Measurements from ENCODE around the gene PRKCB.
"Not testable (repeated sequence)": the region's sequence is repeated elsewhere in the genome, so short reads cannot be mapped to it uniquely, and the experiment has no call there.

PRKCB gene

GRCh38 chr16:24206926-24207325 is 371.1 kb downstream of the PRKCB start:
- Histone ChIP-seq H3K9ac (ENCODE audit: low read length) (no peak overlapping the region), H3K36me3 (ENCODE audit: control insufficient read depth, insufficient read depth, low read length) (no peaks in the 10 kb centered on the region), H3K9me3 (ENCODE audit: control insufficient read depth, low read length) (no peaks in the 10 kb centered on the region), H3K27me3 (ENCODE audit: control insufficient read depth, insufficient read depth, low read length) (no peaks in the 10 kb centered on the region), H3K4me3 (ENCODE audit: low read length) (no peak overlapping the region), H3K4me1 (ENCODE audit: control insufficient read depth, insufficient read depth, low read length) (no peaks in the 10 kb centered on the region)

- Histone ChIP-seq H3K9me3 (ENCODE audit: control insufficient read depth, low read length) (no peaks in the 10 kb centered on the region), H3K27me3 (ENCODE audit: control insufficient read depth, insufficient read depth, low read length) (no peaks in the 10 kb centered on the region), H3K4me1 (ENCODE audit: control insufficient read depth, insufficient read depth, low read length) (no peaks in the 10 kb centered on the region), H3K36me3 (ENCODE audit: control insufficient read depth, insufficient read depth, low read length) (no peaks in the 10 kb centered on the region), H3K4me3 (ENCODE audit: low read length) (no peak overlapping the region), H3K9ac (ENCODE audit: low read length) (no peak overlapping the region)
Observed at GRCh38 chr16:24208710-24209109, 372.9 kb downstream of the PRKCB start.

GRCh38 chr16:24214992-24215391 is 379.2 kb downstream of the PRKCB start:
- Histone ChIP-seq H3K36me3 (ENCODE audit: control insufficient read depth, insufficient read depth, low read length) (no peaks in the 10 kb centered on the region), H3K27me3 (ENCODE audit: control insufficient read depth, insufficient read depth, low read length) (no peaks in the 10 kb centered on the region), H3K4me1 (ENCODE audit: control insufficient read depth, insufficient read depth, low read length) (no peaks in the 10 kb centered on the region), H3K9me3 (ENCODE audit: control insufficient read depth, low read length) (no peaks in the 10 kb centered on the region), H3K9ac (ENCODE audit: low read length) (no peak overlapping the region), H3K4me3 (ENCODE audit: low read length) (no peak overlapping the region)

GRCh38 chr16:24216961-24217360 is 381.2 kb downstream of the PRKCB start:
- Histone ChIP-seq H3K4me1 (ENCODE audit: control insufficient read depth, insufficient read depth, low read length) (no peaks in the 10 kb centered on the region), H3K4me3 (ENCODE audit: low read length) (no peak overlapping the region), H3K9me3 (ENCODE audit: control insufficient read depth, low read length) (no peaks in the 10 kb centered on the region), H3K36me3 (ENCODE audit: control insufficient read depth, insufficient read depth, low read length) (no peaks in the 10 kb centered on the region), H3K9ac (ENCODE audit: low read length) (no peak overlapping the region), H3K27me3 (ENCODE audit: control insufficient read depth, insufficient read depth, low read length) (no peaks in the 10 kb centered on the region)

GRCh38 chr16:24217461-24217860 is 381.7 kb downstream of the PRKCB start:
- no peaks in the 10 kb centered on the region for H3K4me1 ChIP-seq (ENCODE audit: control insufficient read depth, insufficient read depth, low read length)
- H3K4me3 ChIP-seq (ENCODE audit: low read length), result no peak overlapping the region
- no peaks in the 10 kb centered on the region for H3K36me3 ChIP-seq (ENCODE audit: control insufficient read depth, insufficient read depth, low read length)
- H3K9me3 ChIP-seq (ENCODE audit: control insufficient read depth, low read length), result no peaks in the 10 kb centered on the region
- no peaks in the 10 kb centered on the region for H3K27me3 ChIP-seq (ENCODE audit: control insufficient read depth, insufficient read depth, low read length)
- no peak overlapping the region for H3K9ac ChIP-seq (ENCODE audit: low read length)

GRCh38 chr16:24218299-24218698 is 382.5 kb downstream of the PRKCB start:
- H3K4me3 ChIP-seq (ENCODE audit: low read length), result no peak overlapping the region
- H3K36me3 ChIP-seq (ENCODE audit: control insufficient read depth, insufficient read depth, low read length), result no peaks in the 10 kb centered on the region
- no peak overlapping the region for H3K9ac ChIP-seq (ENCODE audit: low read length)
- H3K27me3 ChIP-seq (ENCODE audit: control insufficient read depth, insufficient read depth, low read length), result no peaks in the 10 kb centered on the region
- no peaks in the 10 kb centered on the region for H3K4me1 ChIP-seq (ENCODE audit: control insufficient read depth, insufficient read depth, low read length)
- H3K9me3 ChIP-seq (ENCODE audit: control insufficient read depth, low read length), result no peaks in the 10 kb centered on the region

GRCh38 chr16:24221219-24221618 is 385.4 kb downstream of the PRKCB start:
- Histone ChIP-seq H3K36me3 (ENCODE audit: control insufficient read depth, insufficient read depth, low read length) (no peaks in the 10 kb centered on the region), H3K9me3 (ENCODE audit: control insufficient read depth, low read length) (no peaks in the 10 kb centered on the region), H3K4me1 (ENCODE audit: control insufficient read depth, insufficient read depth, low read length) (no peaks in the 10 kb centered on the region), H3K4me3 (ENCODE audit: low read length) (no peak overlapping the region), H3K27me3 (ENCODE audit: control insufficient read depth, insufficient read depth, low read length) (no peaks in the 10 kb centered on the region), H3K9ac (ENCODE audit: low read length) (no peak overlapping the region)

- H3K4me3 ChIP-seq (ENCODE audit: low read length), result no peak overlapping the region
- H3K36me3 ChIP-seq (ENCODE audit: control insufficient read depth, insufficient read depth, low read length), result no peaks in the 10 kb centered on the region
- H3K9me3 ChIP-seq (ENCODE audit: control insufficient read depth, low read length), result no peaks in the 10 kb centered on the region
- no peaks in the 10 kb centered on the region for H3K4me1 ChIP-seq (ENCODE audit: control insufficient read depth, insufficient read depth, low read length)
- H3K9ac ChIP-seq (ENCODE audit: low read length), result no peak overlapping the region
- no peaks in the 10 kb centered on the region for H3K27me3 ChIP-seq (ENCODE audit: control insufficient read depth, insufficient read depth, low read length)
Observed at GRCh38 chr16:24228514-24228913, 392.7 kb downstream of the PRKCB start.

GRCh38 chr16:24232936-24233335 is 397.2 kb downstream of the PRKCB start:
- H3K4me3 ChIP-seq (ENCODE audit: low read length), result no peak overlapping the region
- H3K9me3 ChIP-seq (ENCODE audit: control insufficient read depth, low read length), result no peaks in the 10 kb centered on the region
- no peaks in the 10 kb centered on the region for H3K36me3 ChIP-seq (ENCODE audit: control insufficient read depth, insufficient read depth, low read length)
- no peaks in the 10 kb centered on the region for H3K4me1 ChIP-seq (ENCODE audit: control insufficient read depth, insufficient read depth, low read length)
- H3K27me3 ChIP-seq (ENCODE audit: control insufficient read depth, insufficient read depth, low read length), result no peaks in the 10 kb centered on the region
- no peak overlapping the region for H3K9ac ChIP-seq (ENCODE audit: low read length)

- Histone ChIP-seq H3K9ac (ENCODE audit: low read length) (no peak overlapping the region), H3K36me3 (ENCODE audit: control insufficient read depth, insufficient read depth, low read length) (no peaks in the 10 kb centered on the region), H3K27me3 (ENCODE audit: control insufficient read depth, insufficient read depth, low read length) (no peaks in the 10 kb centered on the region), H3K9me3 (ENCODE audit: control insufficient read depth, low read length) (no peaks in the 10 kb centered on the region), H3K4me3 (ENCODE audit: low read length) (no peak overlapping the region), H3K4me1 (ENCODE audit: control insufficient read depth, insufficient read depth, low read length) (no peaks in the 10 kb centered on the region)
Observed at GRCh38 chr16:24234737-24235136, 399.0 kb downstream of the PRKCB start.

- no peaks in the 10 kb centered on the region for H3K9me3 ChIP-seq (ENCODE audit: control insufficient read depth, low read length)
- no peak overlapping the region for H3K9ac ChIP-seq (ENCODE audit: low read length)
- no peaks in the 10 kb centered on the region for H3K36me3 ChIP-seq (ENCODE audit: control insufficient read depth, insufficient read depth, low read length)
- H3K4me1 ChIP-seq (ENCODE audit: control insufficient read depth, insufficient read depth, low read length), result no peaks in the 10 kb centered on the region
- no peaks in the 10 kb centered on the region for H3K27me3 ChIP-seq (ENCODE audit: control insufficient read depth, insufficient read depth, low read length)
- H3K4me3 ChIP-seq (ENCODE audit: low read length), result no peak overlapping the region
Observed at GRCh38 chr16:24235806-24236205, 400.0 kb downstream of the PRKCB start.

GRCh38 chr16:24238846-24239245 is 403.1 kb downstream of the PRKCB start:
- not testable (repeated sequence) for H3K9ac ChIP-seq (ENCODE audit: low read length); H3K4me3 ChIP-seq (ENCODE audit: low read length); H3K4me1 ChIP-seq (ENCODE audit: control insufficient read depth, insufficient read depth, low read length); H3K27me3 ChIP-seq (ENCODE audit: control insufficient read depth, insufficient read depth, low read length); H3K9me3 ChIP-seq (ENCODE audit: control insufficient read depth, low read length); H3K36me3 ChIP-seq (ENCODE audit: control insufficient read depth, insufficient read depth, low read length)

GRCh38 chr16:24246911-24247607 is 411.3 kb downstream of the PRKCB start:
- Histone ChIP-seq H3K9me3 (ENCODE audit: control insufficient read depth, low read length) (no peaks in the 10 kb centered on the region), H3K27me3 (ENCODE audit: control insufficient read depth, insufficient read depth, low read length) (no peaks in the 10 kb centered on the region), H3K4me1 (ENCODE audit: control insufficient read depth, insufficient read depth, low read length) (no peaks in the 10 kb centered on the region), H3K9ac (ENCODE audit: low read length) (no peak overlapping the region), H3K4me3 (ENCODE audit: low read length) (no peak overlapping the region), H3K36me3 (ENCODE audit: control insufficient read depth, insufficient read depth, low read length) (no peaks in the 10 kb centered on the region)
